ENCODE measurements around the gene ST6GALNAC4. TPM values are rescaled to one million over a fixed set of nuclear protein-coding genes. Genes with fewer than 3 reads are reported as not detected.

Gene ST6GALNAC4
- total RNA-seq, 2 experiments from 2014 or later: 118 to 180 TPM

DNA sequence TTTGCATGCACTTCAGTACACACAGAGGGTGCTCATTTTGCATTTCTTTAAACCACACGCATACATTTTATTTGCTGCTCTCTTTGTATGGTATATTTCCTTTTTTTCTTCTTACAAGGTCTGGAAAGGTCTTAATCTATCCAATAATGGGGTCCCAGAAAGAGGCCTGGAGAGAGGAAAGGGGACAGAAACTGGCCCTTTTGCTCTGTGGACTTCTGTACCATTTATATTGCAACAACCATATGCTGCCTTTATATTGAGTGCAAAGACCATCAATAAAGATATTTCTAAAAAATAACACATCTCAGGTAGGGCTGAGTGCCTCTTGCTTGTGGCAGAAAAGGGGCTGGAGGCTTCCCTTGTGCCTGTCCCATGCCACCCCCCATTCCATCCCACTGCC, 36.3 kb upstream of the ST6GALNAC4 start:
- 0 out of 2 replicates have a peak, but pooled peaks cover 9% of the 10 kb centered on the region for H4K20me1 ChIP-seq (ENCODE audit: insufficient read depth, low read length)
- intact Hi-C loops (cut with micrococcal nuclease; ENCODE audit: unreplicated experiment): no loop called here
- no peak for TF ChIP-seq EZH2phosphoT487 (IDR thresholded peaks at IDR 0.05; ENCODE audit: borderline replicate concordance, low read depth, low read length)
- TF ChIP-seq, protein P1, sequence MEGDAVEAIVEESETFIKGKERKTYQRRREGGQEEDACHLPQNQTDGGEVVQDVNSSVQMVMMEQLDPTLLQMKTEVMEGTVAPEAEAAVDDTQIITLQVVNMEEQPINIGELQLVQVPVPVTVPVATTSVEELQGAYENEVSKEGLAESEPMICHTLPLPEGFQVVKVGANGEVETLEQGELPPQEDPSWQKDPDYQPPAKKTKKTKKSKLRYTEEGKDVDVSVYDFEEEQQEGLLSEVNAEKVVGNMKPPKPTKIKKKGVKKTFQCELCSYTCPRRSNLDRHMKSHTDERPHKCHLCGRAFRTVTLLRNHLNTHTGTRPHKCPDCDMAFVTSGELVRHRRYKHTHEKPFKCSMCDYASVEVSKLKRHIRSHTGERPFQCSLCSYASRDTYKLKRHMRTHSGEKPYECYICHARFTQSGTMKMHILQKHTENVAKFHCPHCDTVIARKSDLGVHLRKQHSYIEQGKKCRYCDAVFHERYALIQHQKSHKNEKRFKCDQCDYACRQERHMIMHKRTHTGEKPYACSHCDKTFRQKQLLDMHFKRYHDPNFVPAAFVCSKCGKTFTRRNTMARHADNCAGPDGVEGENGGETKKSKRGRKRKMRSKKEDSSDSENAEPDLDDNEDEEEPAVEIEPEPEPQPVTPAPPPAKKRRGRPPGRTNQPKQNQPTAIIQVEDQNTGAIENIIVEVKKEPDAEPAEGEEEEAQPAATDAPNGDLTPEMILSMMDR (conservative IDR thresholded peaks at IDR 0.05; ENCODE audit: low read length): no peak
- no peak overlapping the region for H3K4me3 ChIP-seq (ENCODE audit: low read depth, low read length, poor library complexity, severe bottlenecking)
- H3K9me3 ChIP-seq (ENCODE audit: low read length): no peaks in the 10 kb centered on the region; the same call in 1 of the 2 replicates
- no peak overlapping the region for H3K27ac ChIP-seq (ENCODE audit: low read depth, low read length, poor library complexity, severe bottlenecking)
- peaks cover 61% of the 10 kb centered on the region for H3K79me2 ChIP-seq (ENCODE audit: insufficient read depth, low read depth, low read length)
- no TSS peak for BruUV-seq (replicated peaks)
- CTCF ChIA-PET (ENCODE audit: unreplicated experiment): no interaction called here
- H3K4me2 ChIP-seq (ENCODE audit: low read length): no peak overlapping the region
- H3K4me1 ChIP-seq (ENCODE audit: insufficient read depth, low read length, poor library complexity, severe bottlenecking): peaks cover 16% of the 10 kb centered on the region
- no peak for DNase-seq (ENCODE audit: low spot score)
- H3K9me2 ChIP-seq (ENCODE audit: insufficient read depth, low read length): no peaks in the 10 kb centered on the region
- H3K36me3 ChIP-seq (ENCODE audit: insufficient read depth, low read length): peaks cover 50% of the 10 kb centered on the region
- no peak overlapping the region for H2AFZ ChIP-seq (ENCODE audit: low read length)
- POLR2A ChIA-PET: interaction anchor here (0.7 kb wide), 1 partner anchor 22 kb away, joined by 3 read pairs; no protein-coding TSS in a partner anchor

DNA sequence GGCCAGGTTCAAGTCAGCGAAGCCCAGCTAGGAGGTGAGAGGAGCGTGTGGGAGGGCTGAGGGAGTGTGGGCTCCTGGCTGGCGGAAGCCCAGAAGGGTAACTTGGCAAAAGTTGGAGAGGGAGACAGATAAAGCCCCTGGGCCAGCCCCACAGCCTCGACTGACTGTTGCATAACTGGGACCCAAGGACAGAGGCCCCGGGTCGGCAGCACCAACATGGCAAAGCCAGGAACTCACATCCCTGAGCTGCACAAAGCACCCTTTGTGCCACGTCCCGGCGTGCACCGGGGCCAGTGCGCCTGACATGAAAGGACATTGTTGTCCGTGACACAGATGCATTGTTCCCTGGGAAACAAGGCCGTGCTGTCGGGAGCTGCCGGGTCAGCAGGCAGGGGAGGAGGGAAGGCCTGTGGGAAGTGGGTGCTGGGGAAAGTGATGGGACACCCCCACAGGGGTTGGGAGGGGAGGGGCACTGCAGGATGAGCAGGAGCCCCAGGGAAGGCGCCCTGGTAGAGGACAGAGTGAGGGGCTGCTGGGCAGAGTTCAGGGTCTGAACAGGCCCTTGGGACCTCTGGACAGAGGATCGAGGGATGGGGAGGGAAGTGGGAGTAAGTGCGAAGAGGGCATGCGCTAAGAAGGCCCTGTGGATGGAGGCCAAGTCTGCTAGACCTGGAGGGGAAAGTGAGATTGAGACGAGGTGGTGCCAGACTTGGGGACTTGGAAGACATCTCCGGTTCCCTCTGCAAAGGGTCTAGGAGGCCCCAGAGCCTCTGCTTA, 33.9 kb upstream of the ST6GALNAC4 start:
- peaks cover 59% of the 10 kb centered on the region for H3K36me3 ChIP-seq (ENCODE audit: insufficient read depth, low read length)
- no peak overlapping the region for H3K27ac ChIP-seq (ENCODE audit: low read depth, low read length, poor library complexity, severe bottlenecking)
- H3K4me2 ChIP-seq (ENCODE audit: low read length): no peak overlapping the region
- H3K9me3 ChIP-seq (ENCODE audit: low read length): no peaks in the 10 kb centered on the region
- TF ChIP-seq EZH2phosphoT487 (IDR thresholded peaks at IDR 0.05; ENCODE audit: borderline replicate concordance, low read depth, low read length): no peak
- POLR2A ChIA-PET: interaction anchor here (0.6 kb wide), 1 partner anchor 21 kb away, joined by 4 read pairs; no protein-coding TSS in a partner anchor
- no peak overlapping the region for H2AFZ ChIP-seq (ENCODE audit: low read length)
- DNase-seq (ENCODE audit: low spot score): no peak
- peaks cover 15% of the 10 kb centered on the region for H3K4me1 ChIP-seq (ENCODE audit: insufficient read depth, low read length, poor library complexity, severe bottlenecking)
- peaks cover 37% of the 10 kb centered on the region; the same call in 1 of the 2 replicates for H3K79me2 ChIP-seq (ENCODE audit: insufficient read depth, low read depth, low read length)
- H3K9me2 ChIP-seq (ENCODE audit: insufficient read depth, low read length): no peaks in the 10 kb centered on the region
- H3K4me3 ChIP-seq (ENCODE audit: low read depth, low read length, poor library complexity, severe bottlenecking): no peak overlapping the region
- CTCF ChIA-PET (ENCODE audit: unreplicated experiment): interaction anchor here (0.5 kb wide), 1 partner anchor 84 kb away, joined by 3 read pairs; no protein-coding TSS in a partner anchor
- intact Hi-C loops (cut with micrococcal nuclease; ENCODE audit: unreplicated experiment): no loop called here
- 0 out of 2 replicates have a peak, but pooled peaks cover 5% of the 10 kb centered on the region for H4K20me1 ChIP-seq (ENCODE audit: insufficient read depth, low read length)
- no TSS peak for BruUV-seq (replicated peaks)

- Histone ChIP-seq H4K20me1 (ENCODE audit: insufficient read depth, low read length) (0 out of 2 replicates have a peak, but pooled peaks cover 5% of the 10 kb centered on the region), H3K27ac (ENCODE audit: low read depth, low read length, poor library complexity, severe bottlenecking) (no peak overlapping the region), H3K36me3 (ENCODE audit: insufficient read depth, low read length) (peaks cover 67% of the 10 kb centered on the region), H3K9me2 (ENCODE audit: insufficient read depth, low read length) (no peaks in the 10 kb centered on the region), H3K4me3 (ENCODE audit: low read depth, low read length, poor library complexity, severe bottlenecking) (no peak overlapping the region), H3K4me1 (ENCODE audit: insufficient read depth, low read length, poor library complexity, severe bottlenecking) (peaks cover 8% of the 10 kb centered on the region), H3K79me2 (ENCODE audit: insufficient read depth, low read depth, low read length) (peaks cover 30% of the 10 kb centered on the region; the same call in 1 of the 2 replicates), H3K4me2 (ENCODE audit: low read length) (no peak overlapping the region), H3K9me3 (ENCODE audit: low read length) (no peaks in the 10 kb centered on the region), H2AFZ (ENCODE audit: low read length) (no peak overlapping the region)
- no peak for TF ChIP-seq EZH2phosphoT487 (IDR thresholded peaks at IDR 0.05; ENCODE audit: borderline replicate concordance, low read depth, low read length)
- TF ChIP-seq, protein P1 (conservative IDR thresholded peaks at IDR 0.05; ENCODE audit: low read length): no peak
- no peak for DNase-seq (ENCODE audit: low spot score)
- BruUV-seq (replicated peaks): no TSS peak
- ChIA-PET POLR2A (interaction anchor here (1.2 kb wide), 1 partner anchor 85 kb away, joined by 3 read pairs; no protein-coding TSS in a partner anchor), CTCF (ENCODE audit: unreplicated experiment) (interaction anchor here (0.5 kb wide), 1 partner anchor 85 kb away, joined by 3 read pairs; no protein-coding TSS in a partner anchor)
- intact Hi-C loops (cut with micrococcal nuclease; ENCODE audit: unreplicated experiment): no loop called here
Measured at GRCh38 chr9:127949827-127950512, 33.1 kb upstream of the ST6GALNAC4 start.

All from OCI-LY7 (cell line).